Occipital lobe (tissue), 2 donors: ENCODE data around the gene TMEM151A. TPM values are rescaled to one million over a fixed set of nuclear protein-coding genes. Genes with fewer than 3 reads are reported as not detected.
"Not testable (repeated sequence)": the region's sequence is repeated elsewhere in the genome, so short reads cannot be mapped to it uniquely, and the experiment has no call there.

Source experiments
- DNase-seq: peaks from one replicate; lab custom pipeline; 2025; lab: John Stamatoyannopoulos, UW
- total RNA-seq: library from RNA; depleted of rRNA; stranded (reverse); fragments of >200 nt; gene quantifications from one replicate; pipeline ENCODE4 v1.2.3, GENCODE V29; 2014

TMEM151A gene
- total RNA-seq, 1 donor from 2014 or later = 6.4 TPM

GRCh38 chr11:66309475-66309874 is 17.8 kb downstream of the TMEM151A start:
- no peak for DNase-seq

- no peak for DNase-seq
Observed at GRCh38 chr11:66310324-66310723, 18.6 kb downstream of the TMEM151A start.

- DNase-seq = not testable (repeated sequence)
Observed at GRCh38 chr11:66310803-66311440, 19.2 kb downstream of the TMEM151A start.

- no peak for DNase-seq
Observed at GRCh38 chr11:66311470-66311964, 19.8 kb downstream of the TMEM151A start.

GRCh38 chr11:66311965-66312548 is 20.4 kb downstream of the TMEM151A start:
- DNase-seq = peak; percentile 86

GRCh38 chr11:66312549-66313320 is 21.0 kb downstream of the TMEM151A start:
- peak; percentile 94 for DNase-seq

GRCh38 chr11:66313321-66314185 is 21.9 kb downstream of the TMEM151A start:
- no peak for DNase-seq

GRCh38 chr11:66314186-66314501 is 22.4 kb downstream of the TMEM151A start:
- DNase-seq = no peak

- DNase-seq = no peak
Observed at GRCh38 chr11:66314561-66315497, 23.1 kb downstream of the TMEM151A start.

GRCh38 chr11:66315498-66315885 is 23.8 kb downstream of the TMEM151A start:
- no peak for DNase-seq

GRCh38 chr11:66315921-66316811 is 24.5 kb downstream of the TMEM151A start:
- DNase-seq = no peak

GRCh38 chr11:66316849-66317251 is 25.2 kb downstream of the TMEM151A start, which contains the start of gene CD248:
TSS of gene CD248 (minus strand) at chr11:66317044. CDS start at chr11:66317027, 17 bp downstream.
- no peak for DNase-seq

GRCh38 chr11:66317322-66317722 is 25.6 kb downstream of the TMEM151A start:
- DNase-seq = no peak

GRCh38 chr11:66317723-66318599 is 26.3 kb downstream of the TMEM151A start:
- DNase-seq = peak; percentile 30

GRCh38 chr11:66318600-66318970 is 26.9 kb downstream of the TMEM151A start:
- DNase-seq = no peak

- not testable (repeated sequence) for DNase-seq
Observed at GRCh38 chr11:66320289-66320688, 28.6 kb downstream of the TMEM151A start.

- not testable (repeated sequence) for DNase-seq
Observed at GRCh38 chr11:66320748-66321147, 29.1 kb downstream of the TMEM151A start.

GRCh38 chr11:66321606-66322005 is 29.9 kb downstream of the TMEM151A start:
- no peak for DNase-seq
